Uterus (tissue), 2 donors: ENCODE results near the gene PLEKHB2.

ENCODE experiments used
- CTCF ChIP-seq, 4 experiments: fragments of 200-600 bp in 2 of 4; fragments of 450-650 bp in 2 of 4; sonication (generic) in 2 of 4; IDR thresholded peaks; one replicate each; pipeline ENCODE4 v1.5.1; 2016 to 2019; ENCODE audit warnings: antibody characterized with exemption in 4 of 4, mild to moderate bottlenecking in 2 of 4, moderate library complexity in 1 of 4
- POLR2A ChIP-seq, 2 donors: fragments of 450-650 bp; IDR thresholded peaks; one replicate each; pipeline ENCODE4 v1.6.1; 2016; ENCODE audit warnings: antibody characterized with exemption in 2 of 2, mild to moderate bottlenecking in 1 of 2, moderate library complexity in 1 of 2

GRCh38 chr2:131146749-131147148 is 41.6 kb downstream of the PLEKHB2 start:
- TF ChIP-seq POLR2A (IDR thresholded peaks at IDR 0.05) (no peak), CTCF (IDR thresholded peaks at IDR 0.05) (no peak)
